Measurements from ENCODE around the gene EIF4B. TPM values are rescaled to one million over a fixed set of nuclear protein-coding genes. Genes with fewer than 3 reads are reported as not detected.
"Not testable (repeated sequence)": the region's sequence is repeated elsewhere in the genome, so short reads cannot be mapped to it uniquely, and the experiment has no call there.

Gene EIF4B
- total RNA-seq, 1 donor from 2014 or later = 339 TPM

- H3K36me3 ChIP-seq = peaks cover 0 to 14% of the 10 kb centered on the region in 2 donors
- H3K27me3 ChIP-seq = no peaks in the 10 kb centered on the region
- no peaks in the 10 kb centered on the region for H3K9me3 ChIP-seq
- TF ChIP-seq CTCF (IDR thresholded peaks at IDR 0.05) (no peak), POLR2AphosphoS5 (IDR thresholded peaks at IDR 0.05; ENCODE audit: insufficient read depth in 1 of 2, low read depth in 1 of 2) (no peak), POLR2A (IDR thresholded peaks at IDR 0.05) (no peak)
- H3K4me1 ChIP-seq = peaks cover 51% of the 10 kb centered on the region
- DNase-seq (ENCODE audit: extremely low spot score in 2 of 2) = no peak
- intact Hi-C loops (cut with DNase I) = no loop called here
- H3K4me3 ChIP-seq = no peak overlapping the region
- H3K27ac ChIP-seq = no peak overlapping the region
Measured at GRCh38 chr12:53012928-53013327, 6.7 kb downstream of the EIF4B start.

GRCh38 chr12:53014709-53015108 is 8.5 kb downstream of the EIF4B start:
- no peak overlapping the region for H3K27ac ChIP-seq
- H3K9me3 ChIP-seq = no peaks in the 10 kb centered on the region
- H3K27me3 ChIP-seq = no peaks in the 10 kb centered on the region
- peaks cover 0 to 31% of the 10 kb centered on the region in 2 donors for H3K36me3 ChIP-seq
- intact Hi-C loops (cut with DNase I) = no loop called here
- H3K4me3 ChIP-seq = no peak overlapping the region
- TF ChIP-seq CTCF (IDR thresholded peaks at IDR 0.05) (no peak), POLR2AphosphoS5 (IDR thresholded peaks at IDR 0.05; ENCODE audit: insufficient read depth in 1 of 2, low read depth in 1 of 2) (no peak), POLR2A (IDR thresholded peaks at IDR 0.05) (no peak)
- no peak for DNase-seq (ENCODE audit: extremely low spot score in 2 of 2)
- H3K4me1 ChIP-seq = peaks cover 33% of the 10 kb centered on the region

GRCh38 chr12:53025250-53025649 is 19.0 kb downstream of the EIF4B start:
- Histone ChIP-seq H3K4me1 (no peaks in the 10 kb centered on the region), H3K9me3 (no peaks in the 10 kb centered on the region), H3K27me3 (no peaks in the 10 kb centered on the region), H3K4me3 (no peak overlapping the region), H3K27ac (no peak overlapping the region), H3K36me3 (peaks cover 12 to 79% of the 10 kb centered on the region in 2 donors)
- TF ChIP-seq POLR2A (IDR thresholded peaks at IDR 0.05) = no peak
- no peak for TF ChIP-seq POLR2AphosphoS5 (IDR thresholded peaks at IDR 0.05; ENCODE audit: insufficient read depth in 1 of 2, low read depth in 1 of 2)
- TF ChIP-seq CTCF (IDR thresholded peaks at IDR 0.05) = no peak
- intact Hi-C loops (cut with DNase I) = no loop called here
- DNase-seq (ENCODE audit: extremely low spot score in 2 of 2) = no peak

- H3K9me3 ChIP-seq; intact Hi-C loops (cut with DNase I): not testable (repeated sequence)
Measured at GRCh38 chr12:53027014-53027413, 20.8 kb downstream of the EIF4B start.

GRCh38 chr12:53031616-53032015 is 25.4 kb downstream of the EIF4B start:
- H3K4me1 ChIP-seq = no peaks in the 10 kb centered on the region
- no peak for TF ChIP-seq POLR2A (IDR thresholded peaks at IDR 0.05)
- no peak for TF ChIP-seq CTCF (IDR thresholded peaks at IDR 0.05)
- no peak for TF ChIP-seq POLR2AphosphoS5 (IDR thresholded peaks at IDR 0.05; ENCODE audit: insufficient read depth in 1 of 2, low read depth in 1 of 2)
- no peak overlapping the region for H3K27ac ChIP-seq
- DNase-seq (ENCODE audit: extremely low spot score in 2 of 2) = no peak
- no peaks in the 10 kb centered on the region for H3K9me3 ChIP-seq
- intact Hi-C loops (cut with DNase I) = no loop called here
- no peak overlapping the region for H3K4me3 ChIP-seq
- peaks cover 5 to 82% of the 10 kb centered on the region in 2 donors for H3K36me3 ChIP-seq
- no peaks in the 10 kb centered on the region for H3K27me3 ChIP-seq

More at GRCh38 chr12:53027014-53027413, 20.8 kb downstream of the EIF4B start:
- H3K36me3 ChIP-seq = peaks cover 12 to 77% of the 10 kb centered on the region in 2 donors
- not testable (repeated sequence) for H3K27me3 ChIP-seq; H3K4me3 ChIP-seq; DNase-seq (ENCODE audit: extremely low spot score in 2 of 2); H3K4me1 ChIP-seq; H3K27ac ChIP-seq

- H3K9me3 ChIP-seq; intact Hi-C loops (cut with DNase I); H3K27me3 ChIP-seq; DNase-seq (ENCODE audit: extremely low spot score in 2 of 2); H3K27ac ChIP-seq; H3K4me3 ChIP-seq: not testable (repeated sequence)
- peaks cover 5 to 86% of the 10 kb centered on the region in 2 donors for H3K36me3 ChIP-seq
- peaks cover 10% of the 10 kb centered on the region for H3K4me1 ChIP-seq
Measured at GRCh38 chr12:53033832-53034231, 27.6 kb downstream of the EIF4B start.
